SK-MEL-5 (cell line): ENCODE measurements around the gene SLC6A12. TPM values are rescaled to one million over a fixed set of nuclear protein-coding genes. Genes with fewer than 3 reads are reported as not detected.
"Not testable (repeated sequence)": the region's sequence is repeated elsewhere in the genome, so short reads cannot be mapped to it uniquely, and the experiment has no call there.

Experiments
- DNase-seq: peaks from one replicate; pipeline ENCODE4 v3.0.0-alpha.2; 2016; ENCODE audit warnings: low read depth, low spot score
- in situ Hi-C: cut with HindIII; loops from 2 replicates; pipeline ENCODE4 v1.10.0; 2016; ENCODE audit warnings: low sequenced_read_pairs, high pct_unique_total_duplicates, low pct_unique_long_range_greater_than_20kb
- total RNA-seq: library from RNA; depleted of rRNA; stranded (reverse); fragments of >200 nt; shearing (Covaris generic); gene quantifications from 2 replicates; pipeline ENCODE4 v1.2.3, GENCODE V29; 2014

The SLC6A12 gene
- total RNA-seq, 1 experiment from 2014 or later = 1.6 TPM

DNA sequence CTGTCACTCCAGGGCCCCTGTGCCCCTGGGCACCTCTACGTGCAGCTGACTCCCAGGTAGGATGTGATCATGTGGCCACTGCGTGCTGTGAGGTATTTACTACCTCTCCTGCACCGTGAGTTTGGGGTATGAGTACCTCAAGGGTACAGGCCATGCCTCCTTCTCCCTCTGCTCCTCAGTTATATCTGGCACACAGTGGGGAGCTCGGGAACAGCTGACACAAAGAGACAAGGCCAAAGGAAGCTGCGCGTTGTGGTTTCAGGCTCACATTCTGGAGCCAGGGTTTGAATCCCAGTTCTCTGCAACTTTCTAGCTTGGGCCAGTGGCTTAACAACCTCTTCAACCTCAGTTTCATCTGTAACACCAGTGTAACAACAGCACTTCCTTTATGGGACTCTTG lies 7.8 kb upstream of the SLC6A12 start:
- in situ Hi-C loops = no loop called here

DNA sequence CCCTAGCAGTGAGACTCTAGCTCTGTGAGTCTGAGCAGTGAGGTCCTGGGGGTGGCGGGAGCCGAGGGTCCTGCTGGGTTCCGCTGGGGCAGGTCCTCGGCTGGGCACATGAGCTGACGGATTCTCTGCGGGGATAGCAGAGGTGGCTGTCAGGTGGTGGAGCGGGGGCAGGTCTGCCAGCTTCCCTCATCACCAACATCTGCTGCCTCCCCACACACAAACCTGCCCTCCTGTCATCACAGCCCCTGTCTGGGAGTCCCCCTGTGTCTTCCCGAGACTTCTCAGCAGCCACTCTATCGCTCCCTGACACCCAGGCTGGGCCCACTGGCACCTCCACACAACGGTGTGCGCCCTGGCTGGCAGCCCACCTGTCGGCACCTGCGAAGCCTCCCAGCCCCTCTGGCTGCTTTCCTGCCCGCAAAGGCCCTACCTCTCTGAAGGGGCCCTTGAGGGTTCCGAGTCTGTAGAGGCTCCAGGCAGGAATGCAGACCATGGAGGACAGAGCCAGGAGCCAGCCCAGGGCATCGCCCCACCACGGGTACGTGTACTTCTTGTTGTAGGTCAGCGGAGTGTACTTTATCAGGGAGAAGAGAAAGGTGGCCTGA lies 7.1 kb upstream of the SLC6A12 start:
- in situ Hi-C loops = no loop called here
- DNase-seq = no peak

More for the DNA sequence above, 7.8 kb upstream of the SLC6A12 start:
- no peak for DNase-seq

- in situ Hi-C loops = no loop called here
- no peak for DNase-seq
These were observed 6.5 kb upstream of the SLC6A12 start for GRCh38 chr12:220491-220890.

GRCh38 chr12:219891-220352 lies 6.0 kb upstream of the SLC6A12 start:
- peak; percentile 88 for DNase-seq
- in situ Hi-C loops = no loop called here

DNA sequence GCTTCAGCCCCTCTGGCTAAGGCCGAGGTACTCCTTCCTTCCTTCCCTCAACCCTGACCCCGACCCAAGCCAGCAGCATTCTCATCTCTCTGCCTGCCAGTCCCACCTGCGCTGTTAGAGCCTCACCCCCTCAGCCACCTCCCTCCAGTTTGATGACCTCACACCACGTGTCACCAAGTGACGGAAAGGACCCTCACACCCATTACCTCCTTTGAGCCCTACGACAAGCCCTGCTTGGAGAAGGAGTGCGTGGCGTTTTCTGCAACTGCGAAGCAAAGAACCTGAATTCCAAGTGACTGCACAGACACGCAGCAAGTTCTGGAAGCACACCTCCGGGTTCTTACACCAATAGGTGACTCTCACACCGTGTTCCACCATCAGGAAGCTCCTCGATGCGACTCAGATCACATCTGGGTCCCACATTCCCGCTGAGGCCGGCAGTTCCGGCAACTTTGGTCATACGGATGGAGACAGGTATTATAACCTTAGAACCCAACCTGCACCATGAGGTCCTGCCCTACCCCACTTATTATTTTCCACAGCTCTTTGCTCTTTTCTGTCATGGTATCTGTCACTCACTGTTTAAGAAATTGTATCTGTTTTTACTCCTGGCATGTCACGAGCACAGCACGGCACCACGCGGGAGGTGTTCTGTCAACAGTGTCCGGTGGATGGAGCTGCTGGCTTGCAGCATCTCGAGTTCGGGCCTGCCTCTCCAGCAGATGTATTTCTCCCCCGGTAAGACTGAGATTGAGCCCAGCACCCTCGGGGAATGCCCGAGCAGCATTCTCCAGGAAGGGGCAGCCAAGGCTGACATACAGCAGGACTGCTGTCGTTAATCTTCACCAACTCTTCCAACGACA lies 5.0 kb upstream of the SLC6A12 start:
- DNase-seq = no peak
- in situ Hi-C loops = no loop called here

GRCh38 chr12:218221-218620 lies 4.3 kb upstream of the SLC6A12 start:
- in situ Hi-C loops = no loop called here
- no peak for DNase-seq

DNA sequence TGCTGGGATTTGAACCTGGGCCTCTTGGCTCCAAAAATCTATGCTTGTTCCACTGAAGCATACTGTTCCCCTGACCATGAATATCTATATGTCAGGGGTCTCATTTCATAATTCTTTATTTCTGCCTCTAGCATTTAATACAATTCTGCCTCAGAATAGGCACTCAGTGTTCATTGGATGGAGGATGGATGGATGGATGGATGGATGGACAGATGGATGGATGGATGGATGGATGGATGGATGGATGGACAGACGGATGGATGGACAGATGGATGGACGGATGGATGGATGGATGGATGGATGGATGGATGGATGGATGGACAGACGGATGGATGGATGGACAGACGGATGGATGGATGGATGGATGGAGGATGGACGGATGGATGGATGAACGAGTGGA lies 3.1 kb upstream of the SLC6A12 start:
- DNase-seq, in situ Hi-C loops: not testable (repeated sequence)

DNA sequence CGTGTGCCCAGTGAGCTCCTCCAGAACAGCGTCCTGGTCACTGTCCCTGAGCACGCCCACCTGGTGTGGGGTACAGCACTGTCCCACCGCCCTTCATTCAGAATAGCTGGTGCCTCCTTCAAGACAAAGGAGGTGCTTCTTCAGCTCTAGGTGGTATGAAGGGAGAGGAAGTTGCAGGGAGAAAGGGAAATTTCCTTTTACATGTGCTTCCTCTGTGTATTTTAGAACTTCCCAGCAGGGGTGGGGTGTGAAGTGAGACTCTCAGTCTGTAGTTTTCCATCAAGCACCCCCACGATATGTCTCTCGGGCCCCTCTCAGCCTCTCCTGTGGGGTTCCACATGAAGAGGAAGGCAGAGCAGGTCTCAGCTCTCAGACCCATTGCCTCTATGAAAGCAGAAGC lies 1.2 kb upstream of the SLC6A12 start:
- in situ Hi-C loops = no loop called here
- DNase-seq = no peak

DNA sequence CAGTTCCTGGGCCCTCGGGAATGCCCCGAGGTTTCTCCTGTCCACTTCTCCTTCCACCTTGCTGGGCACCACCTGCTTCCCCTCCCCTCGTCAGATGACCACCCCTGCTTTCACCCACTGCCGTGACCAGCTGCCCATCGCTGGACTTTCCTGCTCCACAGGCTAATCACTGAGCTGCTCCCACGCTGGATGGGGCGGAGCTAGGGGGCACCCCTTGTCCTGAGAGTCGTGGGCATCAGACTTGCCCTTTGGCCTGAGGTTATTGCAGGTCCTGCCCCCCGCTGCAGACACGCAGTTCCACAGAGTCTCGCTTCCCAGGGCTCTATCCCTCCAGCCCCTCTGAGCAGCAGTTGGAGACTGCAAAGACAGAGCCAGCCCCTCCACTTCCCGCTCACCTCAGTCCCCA lies 427 bp downstream of the SLC6A12 start:
- in situ Hi-C loops = no loop called here
- DNase-seq = no peak

GRCh38 chr12:212715-213526 lies 1.0 kb downstream of the SLC6A12 start:
- no peak for DNase-seq
- in situ Hi-C loops = no loop called here

- in situ Hi-C loops = no loop called here
These were observed 1.6 kb downstream of the SLC6A12 start for GRCh38 chr12:212415-212714.

DNA sequence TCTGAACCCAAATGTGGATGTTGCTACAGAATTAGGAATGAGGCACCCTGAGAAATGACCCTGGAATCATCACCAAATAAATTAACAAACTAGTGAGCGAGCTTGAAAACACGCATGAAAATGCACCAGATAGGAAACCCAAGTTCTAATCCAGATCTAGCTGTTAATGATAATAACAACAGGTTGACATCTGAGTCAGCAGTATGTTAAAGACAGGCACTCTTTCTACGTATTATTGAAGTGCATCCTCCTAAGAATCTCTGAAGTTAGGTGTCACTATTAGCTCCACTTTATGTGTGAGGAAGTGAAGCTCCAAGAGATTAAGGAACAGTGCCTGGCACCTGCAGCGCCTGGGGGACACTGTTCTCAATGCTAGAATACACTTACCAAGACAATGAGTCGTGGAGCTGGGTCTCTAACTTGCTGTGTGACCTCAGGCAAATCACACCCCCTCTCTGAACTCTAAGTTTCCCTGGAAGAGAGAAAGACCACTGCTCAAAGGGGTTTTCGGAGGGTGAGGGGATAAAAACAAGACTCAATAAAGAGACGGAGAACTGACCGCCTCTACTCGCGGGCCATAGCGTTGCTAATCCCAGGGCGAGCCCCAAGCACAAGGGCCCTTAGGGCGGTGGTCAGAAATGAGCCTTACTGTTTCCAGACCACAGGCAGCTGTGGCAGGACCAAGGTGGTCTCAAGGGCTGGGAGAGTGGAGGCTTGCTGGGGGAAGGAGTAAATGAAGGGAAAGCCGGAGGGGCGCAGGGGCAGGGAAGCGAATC lies 2.1 kb downstream of the SLC6A12 start:
- no peak for DNase-seq
- in situ Hi-C loops = no loop called here

More at GRCh38 chr12:212415-212714, 1.6 kb downstream of the SLC6A12 start:
- DNase-seq = no peak

- no peak for DNase-seq
- in situ Hi-C loops = no loop called here
These were observed 2.9 kb downstream of the SLC6A12 start for GRCh38 chr12:211142-211465.

DNA sequence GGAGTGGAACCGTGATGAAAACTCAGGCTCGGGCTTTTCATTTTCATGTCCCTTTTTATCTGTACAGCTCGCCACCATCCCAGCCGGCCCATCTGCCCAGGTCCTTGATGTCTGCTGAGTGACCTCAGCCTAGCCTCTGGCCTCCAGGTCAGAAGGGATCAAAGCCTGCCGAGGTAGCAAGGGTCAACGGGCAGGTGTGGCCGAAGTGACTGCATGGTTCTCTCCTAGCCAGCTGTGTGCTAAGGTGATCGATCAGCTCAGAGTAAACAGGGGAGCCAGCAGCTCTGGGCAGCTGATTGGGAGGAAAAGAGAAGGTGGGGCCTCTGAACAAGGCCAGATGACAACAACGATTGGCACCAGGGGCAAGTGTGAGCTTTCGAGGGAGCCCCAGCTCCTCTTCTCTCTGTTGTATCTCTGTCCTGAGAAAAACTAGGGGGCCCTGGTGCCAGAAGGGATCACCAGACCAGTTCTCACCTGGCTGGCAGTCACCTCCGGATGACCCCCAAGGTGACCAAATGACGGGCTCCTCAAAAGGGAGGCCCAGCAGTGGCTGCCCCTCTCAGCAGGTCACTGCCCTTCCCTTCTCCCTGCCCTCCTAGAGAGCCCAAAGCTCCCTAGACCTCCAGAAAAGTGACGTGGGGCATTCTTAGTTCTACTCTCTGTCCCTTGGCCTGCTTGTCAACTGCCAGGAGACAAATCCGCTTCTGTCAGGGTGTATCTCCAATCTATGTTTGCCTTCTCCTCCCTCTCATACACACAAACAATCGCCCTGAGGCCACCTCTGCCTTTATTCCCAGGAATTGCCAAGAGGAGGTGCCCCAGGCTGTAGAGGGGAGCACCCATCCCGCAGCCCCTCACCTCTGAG lies 3.4 kb downstream of the SLC6A12 start:
- DNase-seq = no peak
- in situ Hi-C loops = no loop called here

DNA sequence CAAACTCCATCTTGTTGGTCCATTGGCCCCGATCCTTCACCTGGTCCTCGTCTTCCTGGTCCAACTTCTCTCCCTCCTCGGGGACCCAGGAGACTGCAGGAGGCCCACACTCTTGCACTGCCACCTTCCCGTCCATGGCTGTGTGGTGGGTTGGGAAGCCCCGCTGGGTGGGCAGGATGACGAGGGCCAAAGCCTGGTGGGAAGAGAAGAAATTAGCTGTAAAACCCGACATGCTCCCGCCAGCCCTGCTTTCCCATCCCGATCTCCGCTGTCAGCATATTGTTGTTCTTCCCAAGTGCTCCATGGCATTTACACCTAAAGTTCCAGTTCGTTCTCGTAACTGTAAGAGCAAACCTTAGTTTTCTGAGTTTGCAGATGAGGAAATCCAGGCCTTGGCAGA lies 4.1 kb downstream of the SLC6A12 start:
- no peak for DNase-seq
- in situ Hi-C loops = no loop called here

DNA sequence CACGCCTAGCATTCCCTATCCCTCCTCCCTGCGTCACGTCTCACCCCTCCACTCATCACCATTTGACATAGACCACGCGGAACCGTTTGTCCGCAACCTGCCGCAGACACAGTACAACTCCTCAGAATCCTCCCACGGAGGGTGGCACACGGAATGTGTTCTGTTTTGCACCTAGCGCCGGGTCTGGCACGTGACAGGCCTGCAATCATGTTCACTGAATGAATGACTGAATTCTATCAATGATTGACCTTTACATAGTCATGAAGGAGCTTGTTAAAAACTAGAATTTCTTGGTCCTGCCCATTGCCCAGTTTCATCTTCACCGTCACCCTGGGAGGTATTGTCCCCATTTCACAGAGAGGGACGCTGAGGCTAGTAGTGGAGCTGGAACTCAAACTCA lies 4.7 kb downstream of the SLC6A12 start:
- no peak for DNase-seq
- in situ Hi-C loops = no loop called here

GRCh38 chr12:208813-209212 lies 5.1 kb downstream of the SLC6A12 start:
- DNase-seq = no peak
- in situ Hi-C loops = no loop called here
